ENCODE measurements around the gene ATXN2. TPM values are rescaled to one million over a fixed set of nuclear protein-coding genes. Genes with fewer than 3 reads are reported as not detected.

ATXN2 gene
- 10 to 100 TPM; 37.1 to 55.4 TPM for total RNA-seq

GRCh38 chr12:111598637-111599452 lies at the start of gene ATXN2:
Gene ATXN2 (minus strand): TSS chr12:111599315. CDS start chr12:111599034, 281 bp downstream.
- intact Hi-C loops (cut with DNase I), result no loop called here
- Histone ChIP-seq H3K4me3 (peak within 1 kb of the TSS; percentile 81 to 99), H3K27ac (peak within 1 kb of the TSS; percentile 94 to 99 (median 97)), H3K27me3 (no peaks in the 10 kb centered on the region), H3K36me3 (replicated peaks in 1 of 2; ENCODE audit: insufficient read depth in 1 of 2, low read depth in 2 of 2) (no peaks in the 10 kb centered on the region), H3K4me1 (peaks cover 38% of the 10 kb centered on the region), H3K9me3 (no peaks in the 10 kb centered on the region)
- no peak for TF ChIP-seq POLR2A (IDR thresholded peaks at IDR 0.05)
- no peak for TF ChIP-seq CTCF (IDR thresholded peaks at IDR 0.05)
- DNase-seq, result peak; percentile 64 to 69 (median 66)
- 0% methylated on average over 104 of the region's 119 CpGs; no CpG with 5 or more reads in 1 of the 2 donors for WGBS, 2 donors
- peak; percentile 85 for ATAC-seq

GRCh38 chr12:111645433-111645832 lies 46.3 kb upstream of the ATXN2 start:
- Histone ChIP-seq H3K4me3 (no peak overlapping the region), H3K4me1 (peaks cover 8% of the 10 kb centered on the region), H3K27me3 (no peaks in the 10 kb centered on the region), H3K27ac (no peak overlapping the region), H3K9me3 (no peaks in the 10 kb centered on the region), H3K36me3 (replicated peaks in 1 of 2; ENCODE audit: insufficient read depth in 1 of 2, low read depth in 2 of 2) (peaks cover 0 to 19% of the 10 kb centered on the region in 2 donors)
- WGBS, 2 donors, result 91 to 95% methylated on average over 5 of the region's 5 CpGs
- ATAC-seq, result no peak
- intact Hi-C loops (cut with DNase I), result no loop called here
- TF ChIP-seq POLR2A (IDR thresholded peaks at IDR 0.05) (no peak), CTCF (IDR thresholded peaks at IDR 0.05) (no peak)
- no peak for DNase-seq

GRCh38 chr12:111643427-111643826 lies 44.3 kb upstream of the ATXN2 start:
- Histone ChIP-seq H3K27ac (no peak overlapping the region), H3K36me3 (replicated peaks in 1 of 2; ENCODE audit: insufficient read depth in 1 of 2, low read depth in 2 of 2) (peaks cover 0 to 10% of the 10 kb centered on the region in 2 donors), H3K9me3 (no peaks in the 10 kb centered on the region), H3K4me3 (no peak overlapping the region), H3K27me3 (no peaks in the 10 kb centered on the region), H3K4me1 (peaks cover 8% of the 10 kb centered on the region)
- TF ChIP-seq POLR2A (IDR thresholded peaks at IDR 0.05) (no peak), CTCF (IDR thresholded peaks at IDR 0.05) (no peak)
- 14 to 43% methylated on average over 3 of the region's 3 CpGs for WGBS, 2 donors
- DNase-seq (peak; percentile 23 to 61 (median 49)), ATAC-seq (peak; percentile 40)
- intact Hi-C loops (cut with DNase I), result no loop called here

GRCh38 chr12:111642681-111643426 lies 43.7 kb upstream of the ATXN2 start:
- H3K9me3 ChIP-seq, result no peaks in the 10 kb centered on the region
- 74 to 79% methylated on average over 4 of the region's 4 CpGs for WGBS, 2 donors
- H3K27ac ChIP-seq, result no peak overlapping the region
- DNase-seq (no peak), ATAC-seq (no peak)
- H3K27me3 ChIP-seq, result no peaks in the 10 kb centered on the region
- H3K4me1 ChIP-seq, result peaks cover 8% of the 10 kb centered on the region
- intact Hi-C loops (cut with DNase I), result no loop called here
- peaks cover 0 to 8% of the 10 kb centered on the region in 2 donors for H3K36me3 ChIP-seq (replicated peaks in 1 of 2; ENCODE audit: insufficient read depth in 1 of 2, low read depth in 2 of 2)
- H3K4me3 ChIP-seq, result no peak overlapping the region
- TF ChIP-seq CTCF (IDR thresholded peaks at IDR 0.05) (no peak), POLR2A (IDR thresholded peaks at IDR 0.05) (no peak)

Measured in body of pancreas (tissue), 4 donors.